ENCODE measurements around the gene CHST7.

DNA sequence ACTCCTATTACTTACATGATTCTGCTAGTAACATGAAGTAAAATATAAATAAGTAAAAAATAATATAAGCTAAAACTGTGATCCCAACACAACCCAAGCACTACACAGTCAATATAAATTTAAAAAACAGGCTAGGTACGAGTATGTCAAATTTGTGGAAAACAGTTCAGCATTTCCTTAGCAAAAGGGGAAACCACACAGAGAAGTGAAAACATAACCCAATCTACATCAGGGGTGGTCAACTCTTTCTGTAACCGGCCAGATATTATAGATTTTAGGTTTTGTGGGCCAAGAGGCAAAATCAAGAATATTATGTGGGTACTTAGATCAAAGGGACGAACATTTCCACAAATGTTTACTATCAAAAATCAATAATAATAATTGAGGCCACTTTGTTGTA is 70.1 kb downstream of the CHST7 start:
- TF ChIP-seq, protein P1, sequence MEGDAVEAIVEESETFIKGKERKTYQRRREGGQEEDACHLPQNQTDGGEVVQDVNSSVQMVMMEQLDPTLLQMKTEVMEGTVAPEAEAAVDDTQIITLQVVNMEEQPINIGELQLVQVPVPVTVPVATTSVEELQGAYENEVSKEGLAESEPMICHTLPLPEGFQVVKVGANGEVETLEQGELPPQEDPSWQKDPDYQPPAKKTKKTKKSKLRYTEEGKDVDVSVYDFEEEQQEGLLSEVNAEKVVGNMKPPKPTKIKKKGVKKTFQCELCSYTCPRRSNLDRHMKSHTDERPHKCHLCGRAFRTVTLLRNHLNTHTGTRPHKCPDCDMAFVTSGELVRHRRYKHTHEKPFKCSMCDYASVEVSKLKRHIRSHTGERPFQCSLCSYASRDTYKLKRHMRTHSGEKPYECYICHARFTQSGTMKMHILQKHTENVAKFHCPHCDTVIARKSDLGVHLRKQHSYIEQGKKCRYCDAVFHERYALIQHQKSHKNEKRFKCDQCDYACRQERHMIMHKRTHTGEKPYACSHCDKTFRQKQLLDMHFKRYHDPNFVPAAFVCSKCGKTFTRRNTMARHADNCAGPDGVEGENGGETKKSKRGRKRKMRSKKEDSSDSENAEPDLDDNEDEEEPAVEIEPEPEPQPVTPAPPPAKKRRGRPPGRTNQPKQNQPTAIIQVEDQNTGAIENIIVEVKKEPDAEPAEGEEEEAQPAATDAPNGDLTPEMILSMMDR (IDR thresholded peaks at IDR 0.05 in 2 of 3, conservative IDR thresholded peaks at IDR 0.05 in 1 of 3; ENCODE audit: borderline replicate concordance in 1 of 3, insufficient read depth in 1 of 3, low read depth in 2 of 3, low read length in 2 of 3): no peak
- TF ChIP-seq POLR2A (IDR thresholded peaks at IDR 0.05; ENCODE audit: borderline replicate concordance, extremely low read depth, insufficient read depth, insufficient read length) (no peak), POLR2AphosphoS5 (IDR thresholded peaks at IDR 0.05; ENCODE audit: low read depth, low read length) (no peak), SIN3A (IDR thresholded peaks at IDR 0.05; ENCODE audit: low read depth) (no peak)

All from HCT116 (cell line).